Fibroblast of skin of left quadriceps (primary cell): ENCODE measurements around the gene UIMC1.

Experiments used
- DNase-seq, 2 experiments: peaks; one replicate each; pipeline ENCODE4 v3.0.0-alpha.2; 2013; ENCODE audit warnings: low read depth in 2 of 2

The UIMC1 gene

GRCh38 chr5:176954050-176954449, 52.5 kb downstream of the UIMC1 start:
- no peak for DNase-seq

GRCh38 chr5:176952531-176953193, 53.9 kb downstream of the UIMC1 start:
- DNase-seq: no peak

- no peak for DNase-seq
Measured at GRCh38 chr5:176948458-176948857, 58.1 kb downstream of the UIMC1 start.

- no peak for DNase-seq
Measured at GRCh38 chr5:176947847-176948246, 58.7 kb downstream of the UIMC1 start.

- no peak for DNase-seq
Measured at GRCh38 chr5:176944268-176944667, 62.3 kb downstream of the UIMC1 start.

- DNase-seq: no peak
Measured at GRCh38 chr5:176943816-176944215, 62.8 kb downstream of the UIMC1 start.

GRCh38 chr5:176941951-176942350, 64.6 kb downstream of the UIMC1 start:
- no peak for DNase-seq

GRCh38 chr5:176938472-176938871, 68.1 kb downstream of the UIMC1 start:
- no peak for DNase-seq

GRCh38 chr5:176935017-176935416, 71.6 kb downstream of the UIMC1 start:
- DNase-seq: no peak

GRCh38 chr5:176934309-176934930, 72.2 kb downstream of the UIMC1 start:
- DNase-seq: no peak

- DNase-seq: no peak
Measured at GRCh38 chr5:176929654-176930053, 76.9 kb downstream of the UIMC1 start.

- no peak for DNase-seq
Measured at GRCh38 chr5:176927562-176927961, 79.0 kb downstream of the UIMC1 start.

GRCh38 chr5:176922817-176923216, 83.8 kb downstream of the UIMC1 start:
- DNase-seq: no peak

- no peak for DNase-seq
Measured at GRCh38 chr5:176921714-176922113, 84.9 kb downstream of the UIMC1 start.

GRCh38 chr5:176918613-176919012, 88.0 kb downstream of the UIMC1 start:
- no peak for DNase-seq

GRCh38 chr5:176916337-176916736, 90.2 kb downstream of the UIMC1 start:
- DNase-seq: no peak

GRCh38 chr5:176915906-176916305, 90.7 kb downstream of the UIMC1 start:
- DNase-seq: no peak

GRCh38 chr5:176912115-176912514, 94.5 kb downstream of the UIMC1 start:
- DNase-seq: no peak

GRCh38 chr5:176908675-176909368, 97.8 kb downstream of the UIMC1 start:
- no peak for DNase-seq

- no peak for DNase-seq
Measured at GRCh38 chr5:176906796-176907195, 99.8 kb downstream of the UIMC1 start.

- no peak for DNase-seq
Measured at GRCh38 chr5:176906126-176906525, 100.5 kb downstream of the UIMC1 start.

GRCh38 chr5:176904276-176904675, 102.3 kb downstream of the UIMC1 start:
- DNase-seq: no peak
